OCI-LY7 (cell line): Measurements from ENCODE around the gene VOPP1. TPM values are rescaled to one million over a fixed set of nuclear protein-coding genes. Genes with fewer than 3 reads are reported as not detected.

ENCODE experiments used
- BruUV-seq: library from RNA; stranded (reverse); fragments of 400-500 nt; replicated peaks from 2 replicates; lab custom pipeline; 2021; lab: Mats Ljungman, UMichigan
- CTCF ChIA-PET: fragments of 300-600 bp; sonication (Branson Sonifier 250); formaldehyde crosslinking; loops from one replicate; lab custom pipeline; 2022; ENCODE audit warnings: antibody characterized with exemption; ENCODE audit not compliant: unreplicated experiment; lab: Charles Lee
- POLR2A ChIA-PET: fragments of 300-600 bp; sonication (Branson Sonifier 250); formaldehyde crosslinking; loops from one replicate; lab custom pipeline; 2022; ENCODE audit warnings: antibody characterized with exemption; lab: Charles Lee
- DNase-seq: peaks from one replicate; pipeline ENCODE4 v3.0.0-alpha.2; 2015; ENCODE audit warnings: low spot score
- H2AFZ ChIP-seq: fragments of 200-600 bp; sonication (generic), shearing (Covaris generic); 2 replicates; pipeline ENCODE4 v1.6.1; 2014; ENCODE audit warnings: mild to moderate bottlenecking, antibody characterized with exemption, low read length, moderate library complexity
- H3K27ac ChIP-seq: fragments of 200-600 bp; sonication (generic); 2 replicates; pipeline ENCODE4 v1.5.1; 2014; ENCODE audit warnings: mixed run types, low read depth, mild to moderate bottlenecking, moderate library complexity, low read length, inconsistent platforms; ENCODE audit not compliant: poor library complexity, severe bottlenecking
- H3K36me3 ChIP-seq: fragments of 200-600 bp; sonication (generic); 2 replicates; pipeline ENCODE4 v1.6.1; 2014; ENCODE audit warnings: mild to moderate bottlenecking, antibody characterized with exemption, low read length, moderate library complexity, mixed read lengths; ENCODE audit not compliant: insufficient read depth
- H3K4me1 ChIP-seq: fragments of 200-600 bp; sonication (generic); 2 replicates; pipeline ENCODE4 v1.5.1; 2014; ENCODE audit warnings: mild to moderate bottlenecking, low read length; ENCODE audit not compliant: insufficient read depth, poor library complexity, severe bottlenecking
- H3K4me2 ChIP-seq: fragments of 200-600 bp; sonication (generic); 2 replicates; pipeline ENCODE4 v1.6.1; 2014; ENCODE audit warnings: mild to moderate bottlenecking, low read length
- H3K4me3 ChIP-seq: fragments of 200-600 bp; sonication (generic); 2 replicates; pipeline ENCODE4 v1.5.1; 2014; ENCODE audit warnings: mild to moderate bottlenecking, low read depth, low read length; ENCODE audit not compliant: poor library complexity, severe bottlenecking
- H3K79me2 ChIP-seq: fragments of 200-600 bp; sonication (generic); 2 replicates; pipeline ENCODE4 v1.6.1; 2016; ENCODE audit warnings: low read depth, mild to moderate bottlenecking, low read length, moderate library complexity, mixed read lengths; ENCODE audit not compliant: insufficient read depth
- H3K9me2 ChIP-seq: fragments of 200-600 bp; sonication (generic); 2 replicates; pipeline ENCODE4 v1.6.1; 2016; ENCODE audit warnings: mild to moderate bottlenecking, low read length, mixed read lengths; ENCODE audit not compliant: insufficient read depth
- H3K9me3 ChIP-seq: fragments of 200-600 bp; sonication (generic); 2 replicates; pipeline ENCODE4 v1.6.1; 2014; ENCODE audit warnings: mild to moderate bottlenecking, mixed run types, low read length, mixed read lengths
- H4K20me1 ChIP-seq: fragments of 200-600 bp; sonication (generic); 2 replicates; pipeline ENCODE4 v1.6.1; 2014; ENCODE audit warnings: mild to moderate bottlenecking, antibody characterized with exemption, low read length, moderate library complexity, mixed read lengths; ENCODE audit not compliant: insufficient read depth
- CTCF ChIP-seq: fragments of 200-600 bp; sonication (generic); conservative IDR thresholded peaks from 2 replicates; pipeline ENCODE4 v1.5.1; 2014; ENCODE audit warnings: mild to moderate bottlenecking, antibody characterized with exemption, low read length, moderate library complexity, mixed read lengths
- EZH2phosphoT487 ChIP-seq: fragments of 200-600 bp; sonication (generic); IDR thresholded peaks from 2 replicates; pipeline ENCODE4 v1.6.1; 2018; ENCODE audit warnings: low read depth, borderline replicate concordance, mild to moderate bottlenecking, mixed run types, antibody characterized with exemption, low read length, moderate library complexity, mixed read lengths
- intact Hi-C: fragments of 100-400 bp; cut with micrococcal nuclease; formaldehyde crosslinking; loops from one replicate; pipeline ENCODE4 v1.10.0; 2022; ENCODE audit not compliant: unreplicated experiment
- total RNA-seq, 2 experiments: library from RNA; depleted of rRNA in 1 of 2; stranded (reverse); fragments of >200 nt in 1 of 2; shearing (Covaris generic) in 1 of 2; gene quantifications; 2 replicates each; pipeline ENCODE4 v1.2.3, GENCODE V29; 2014 to 2022

The VOPP1 gene
- total RNA-seq, 2 experiments from 2014 or later: 68.8 to 72.1 TPM

DNA sequence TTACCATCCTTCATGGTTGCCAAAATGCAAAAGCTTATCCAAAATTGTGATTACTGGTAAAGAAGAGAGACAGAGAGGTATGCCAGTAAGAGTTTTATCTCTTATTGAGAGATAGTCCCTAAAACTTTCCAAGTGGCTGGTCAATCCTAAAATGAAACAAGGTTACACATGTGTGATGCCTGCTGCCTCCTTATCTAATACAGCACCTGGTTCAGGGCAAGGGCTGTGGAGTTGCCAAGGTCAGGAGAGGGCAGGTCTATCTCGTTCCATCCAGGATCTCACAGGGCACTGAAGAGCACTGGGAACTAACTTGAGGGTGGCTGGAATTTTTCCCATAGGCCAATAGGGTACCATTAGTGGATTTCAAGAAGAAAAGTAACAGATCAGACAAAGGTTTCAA lies 18.3 kb downstream of the VOPP1 start:
- Histone ChIP-seq H2AFZ (no peak overlapping the region), H4K20me1 (peaks cover 42% of the 10 kb centered on the region), H3K9me2 (no peaks in the 10 kb centered on the region), H3K4me3 (no peak overlapping the region), H3K4me1 (peaks cover 80% of the 10 kb centered on the region), H3K79me2 (peaks cover 95% of the 10 kb centered on the region), H3K36me3 (peaks cover 35% of the 10 kb centered on the region), H3K4me2 (no peak overlapping the region), H3K9me3 (no peaks in the 10 kb centered on the region), H3K27ac (no peak overlapping the region)
- no peak for DNase-seq
- CTCF ChIA-PET: interaction anchor here (0.6 to 1.0 kb wide), 2 partner anchors 16 to 20 kb away, joined by 4 to 8 read pairs; no protein-coding TSS in a partner anchor
- intact Hi-C loops: no loop called here
- POLR2A ChIA-PET: interaction anchor here (1.7 to 3.1 kb wide), 2 partner anchors 9 to 20 kb away, joined by 10 to 12 read pairs; no protein-coding TSS in a partner anchor
- no TSS peak for BruUV-seq
- no peak for TF ChIP-seq CTCF
- no peak for TF ChIP-seq EZH2phosphoT487

DNA sequence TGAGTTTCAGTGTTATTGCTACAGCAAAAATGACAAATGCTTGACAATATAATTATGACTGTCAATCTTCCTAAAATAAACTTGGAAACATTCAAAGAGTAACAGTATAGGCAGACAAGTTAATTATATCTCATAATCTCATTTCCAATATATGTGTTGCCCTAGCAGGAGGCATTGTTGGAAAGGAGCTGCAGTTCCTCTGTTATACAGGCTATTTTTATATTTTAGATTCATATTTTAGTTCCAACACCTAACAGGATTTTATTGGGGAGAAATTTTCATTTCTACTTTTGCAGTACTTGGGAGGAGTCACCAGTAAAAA lies 19.3 kb downstream of the VOPP1 start:
- DNase-seq: no peak
- H3K27ac ChIP-seq: no peak overlapping the region
- intact Hi-C loops: no loop called here
- H3K4me3 ChIP-seq: no peak overlapping the region
- H3K9me2 ChIP-seq: no peaks in the 10 kb centered on the region
- H3K4me2 ChIP-seq: no peak overlapping the region
- BruUV-seq: no TSS peak
- no peaks in the 10 kb centered on the region for H3K9me3 ChIP-seq
- CTCF ChIA-PET: interaction anchor here (1.0 kb wide), 1 partner anchor 15 kb away, joined by 8 read pairs; no protein-coding TSS in a partner anchor
- peaks cover 80% of the 10 kb centered on the region for H3K4me1 ChIP-seq
- peaks cover 41% of the 10 kb centered on the region for H3K36me3 ChIP-seq
- peaks cover 45% of the 10 kb centered on the region for H4K20me1 ChIP-seq
- TF ChIP-seq CTCF (no peak), EZH2phosphoT487 (no peak)
- POLR2A ChIA-PET: interaction anchor here (0.7 to 1.7 kb wide), 2 partner anchors 19 to 99 kb away, joined by 4 to 12 read pairs; no protein-coding TSS in a partner anchor
- H3K79me2 ChIP-seq: peaks cover 95% of the 10 kb centered on the region
- H2AFZ ChIP-seq: no peak overlapping the region

DNA sequence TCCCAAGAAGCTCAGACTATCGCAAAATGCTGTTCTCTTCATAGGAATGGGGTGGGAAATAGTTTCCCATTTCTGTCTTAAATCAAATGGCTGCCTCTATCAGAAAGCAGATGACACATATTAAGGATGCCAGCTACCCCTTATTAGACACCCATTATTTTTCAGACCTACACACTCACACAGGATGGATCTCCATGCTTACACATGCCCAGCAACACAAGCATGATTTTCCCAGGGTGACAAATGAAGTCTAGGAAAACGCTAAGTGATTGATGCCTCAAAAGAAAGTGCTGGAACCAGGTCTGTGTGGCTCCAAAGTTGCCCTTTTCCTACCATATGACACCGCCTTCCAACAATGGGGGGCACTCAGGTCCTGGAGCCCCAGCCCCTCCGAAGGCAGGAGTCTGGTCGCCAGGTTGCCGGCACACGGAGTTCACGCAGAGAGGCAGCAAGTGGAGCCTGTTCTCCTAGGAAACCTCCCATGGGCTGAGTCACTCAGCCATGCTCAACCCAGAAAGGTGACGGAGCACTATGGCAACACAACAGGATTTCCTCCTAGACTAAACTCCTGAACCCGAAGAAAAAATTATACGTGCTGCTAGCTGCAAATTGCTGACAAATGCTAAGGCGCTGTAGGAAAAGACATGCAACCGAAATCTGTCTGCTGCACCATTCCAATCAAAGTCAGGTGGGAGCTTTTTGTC lies 19.8 kb downstream of the VOPP1 start:
- Histone ChIP-seq H3K79me2 (peaks cover 95% of the 10 kb centered on the region), H3K4me2 (no peak overlapping the region), H3K4me3 (no peak overlapping the region), H3K27ac (no peak overlapping the region), H3K9me2 (no peaks in the 10 kb centered on the region), H4K20me1 (peaks cover 45% of the 10 kb centered on the region), H3K36me3 (peaks cover 41% of the 10 kb centered on the region), H3K4me1 (peaks cover 80% of the 10 kb centered on the region), H3K9me3 (no peaks in the 10 kb centered on the region), H2AFZ (no peak overlapping the region)
- ChIA-PET CTCF (no interaction called here), POLR2A (interaction anchor here (0.7 to 1.7 kb wide), 2 partner anchors 19 to 100 kb away, joined by 4 to 12 read pairs; no protein-coding TSS in a partner anchor)
- BruUV-seq: no TSS peak
- no peak for TF ChIP-seq EZH2phosphoT487
- TF ChIP-seq CTCF: no peak
- DNase-seq: no peak
- intact Hi-C loops: no loop called here
